ENCODE measurements around the gene EPYC.

Gene EPYC

DNA sequence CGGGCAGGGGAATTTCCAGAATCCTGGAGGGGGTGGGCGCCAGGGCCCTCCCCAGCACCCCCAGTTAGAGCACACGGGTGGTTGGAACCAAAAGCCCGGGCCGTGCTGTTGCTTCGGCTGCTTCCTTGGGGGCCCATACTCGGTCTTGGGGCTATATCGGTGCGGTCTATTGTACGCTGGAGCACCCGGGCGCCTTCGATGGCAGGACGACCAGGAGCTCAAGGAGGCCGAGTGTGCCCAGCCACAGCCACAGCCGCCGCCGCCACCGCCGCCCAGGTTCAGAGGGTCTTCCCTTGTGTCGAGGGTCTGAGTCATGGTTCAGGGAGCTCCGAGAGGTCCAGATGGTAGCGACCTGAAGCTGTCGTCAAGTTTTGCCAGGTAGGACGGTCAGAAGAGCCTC, 50.3 kb downstream of the EPYC start:
- no peaks in the 10 kb centered on the region for H3K27me3 ChIP-seq (ENCODE audit: insufficient read depth, low read length)
- no peaks in the 10 kb centered on the region for H3K9me3 ChIP-seq (ENCODE audit: insufficient read depth, low read depth, low read length)
- H3K36me3 ChIP-seq (ENCODE audit: insufficient read depth, low read depth, low read length): no peaks in the 10 kb centered on the region
- H3K27ac ChIP-seq (ENCODE audit: low read length): no peak overlapping the region
- no peak overlapping the region for H3K4me3 ChIP-seq (ENCODE audit: low read length)
- no peak overlapping the region for H3K9ac ChIP-seq (ENCODE audit: low read depth, low read length)
- H3K4me1 ChIP-seq (ENCODE audit: insufficient read depth, low read length): no peaks in the 10 kb centered on the region

DNA sequence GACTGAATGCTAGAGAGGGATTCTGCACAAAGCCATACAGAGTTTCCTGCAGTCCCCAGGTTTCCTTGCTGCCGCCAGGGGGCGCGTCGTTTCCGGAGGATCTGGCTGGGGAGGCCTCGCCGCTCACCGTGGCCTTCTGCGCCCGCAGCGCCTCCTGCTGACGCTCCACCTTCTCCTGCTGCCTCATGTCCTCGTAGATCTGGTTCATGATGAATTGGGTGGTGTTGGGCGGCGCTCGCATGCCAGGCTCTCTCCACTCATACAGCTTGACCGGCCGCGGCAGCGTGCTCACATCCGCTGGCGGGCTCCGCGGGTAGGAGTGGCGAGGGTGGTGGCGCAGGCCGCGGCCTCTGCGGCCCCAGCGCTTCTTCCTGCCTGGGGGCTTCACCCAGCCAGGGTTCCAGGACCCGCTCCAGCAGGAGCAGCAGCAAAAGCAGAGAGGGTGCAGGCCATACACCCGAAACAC, 50.8 kb downstream of the EPYC start:
- Histone ChIP-seq H3K9ac (ENCODE audit: low read depth, low read length) (no peak overlapping the region), H3K36me3 (ENCODE audit: insufficient read depth, low read depth, low read length) (no peaks in the 10 kb centered on the region), H3K4me3 (ENCODE audit: low read length) (no peak overlapping the region), H3K4me1 (ENCODE audit: insufficient read depth, low read length) (no peaks in the 10 kb centered on the region), H3K9me3 (ENCODE audit: insufficient read depth, low read depth, low read length) (no peaks in the 10 kb centered on the region), H3K27me3 (ENCODE audit: insufficient read depth, low read length) (no peaks in the 10 kb centered on the region), H3K27ac (ENCODE audit: low read length) (no peak overlapping the region)

DNA sequence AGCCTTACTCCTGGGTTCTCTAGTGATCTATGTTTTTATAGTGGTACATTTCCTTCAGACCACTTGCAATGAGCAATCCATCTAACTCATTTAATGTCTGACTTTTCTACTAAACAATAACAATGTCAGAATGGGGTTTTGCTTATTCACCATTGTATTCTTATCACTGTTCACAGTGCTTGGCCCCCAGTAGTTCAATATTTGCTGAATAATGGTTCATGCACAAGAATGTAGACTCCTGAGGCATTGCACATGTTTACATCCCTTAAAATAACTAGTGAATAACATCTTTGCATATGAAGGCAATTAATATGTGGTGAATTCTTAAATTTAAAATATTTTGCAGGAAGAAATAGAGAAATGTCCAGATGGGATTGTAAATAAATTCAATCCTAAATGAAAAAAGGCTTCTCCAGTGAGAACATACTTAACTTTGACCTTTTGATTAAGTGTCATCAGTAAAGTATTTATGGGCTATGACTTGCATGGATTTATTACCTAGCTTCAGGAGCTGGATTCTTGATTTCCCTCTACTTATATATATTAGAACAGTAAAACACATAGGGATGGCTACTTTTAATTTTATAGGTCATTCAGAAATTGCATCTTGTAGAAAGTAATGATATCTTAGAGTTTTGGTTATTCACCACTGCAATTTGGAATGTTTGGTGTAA, 53.2 kb downstream of the EPYC start:
- Histone ChIP-seq H3K27me3 (ENCODE audit: insufficient read depth, low read length) (no peaks in the 10 kb centered on the region), H3K4me3 (ENCODE audit: low read length) (no peak overlapping the region), H3K4me1 (ENCODE audit: insufficient read depth, low read length) (no peaks in the 10 kb centered on the region), H3K9me3 (ENCODE audit: insufficient read depth, low read depth, low read length) (no peaks in the 10 kb centered on the region), H3K27ac (ENCODE audit: low read length) (no peak overlapping the region), H3K36me3 (ENCODE audit: insufficient read depth, low read depth, low read length) (no peaks in the 10 kb centered on the region), H3K9ac (ENCODE audit: low read depth, low read length) (no peak overlapping the region)

DNA sequence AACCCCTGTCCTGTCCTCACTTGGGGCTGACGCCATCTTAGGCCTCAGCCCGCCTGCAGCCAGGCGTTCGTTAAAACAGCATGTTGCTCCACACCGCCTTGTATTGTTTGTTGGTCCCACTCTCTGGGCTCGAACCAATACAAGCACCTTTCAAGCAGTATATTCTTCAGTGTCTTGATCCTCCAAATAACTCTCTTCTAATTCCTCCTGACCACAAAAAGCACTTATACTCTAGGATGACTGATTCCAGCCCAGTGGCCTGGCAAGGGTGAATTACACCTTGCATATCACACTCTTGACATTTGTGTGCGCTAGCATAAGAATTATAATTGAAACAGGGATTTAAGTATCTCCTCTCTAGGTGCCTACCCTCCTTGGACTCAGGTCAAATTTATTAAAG, 56.9 kb downstream of the EPYC start:
- H3K9me3 ChIP-seq (ENCODE audit: insufficient read depth, low read depth, low read length): no peaks in the 10 kb centered on the region
- no peak overlapping the region for H3K9ac ChIP-seq (ENCODE audit: low read depth, low read length)
- no peaks in the 10 kb centered on the region for H3K27me3 ChIP-seq (ENCODE audit: insufficient read depth, low read length)
- H3K4me1 ChIP-seq (ENCODE audit: insufficient read depth, low read length): no peaks in the 10 kb centered on the region
- no peak overlapping the region for H3K27ac ChIP-seq (ENCODE audit: low read length)
- no peaks in the 10 kb centered on the region for H3K36me3 ChIP-seq (ENCODE audit: insufficient read depth, low read depth, low read length)
- no peak overlapping the region for H3K4me3 ChIP-seq (ENCODE audit: low read length)

DNA sequence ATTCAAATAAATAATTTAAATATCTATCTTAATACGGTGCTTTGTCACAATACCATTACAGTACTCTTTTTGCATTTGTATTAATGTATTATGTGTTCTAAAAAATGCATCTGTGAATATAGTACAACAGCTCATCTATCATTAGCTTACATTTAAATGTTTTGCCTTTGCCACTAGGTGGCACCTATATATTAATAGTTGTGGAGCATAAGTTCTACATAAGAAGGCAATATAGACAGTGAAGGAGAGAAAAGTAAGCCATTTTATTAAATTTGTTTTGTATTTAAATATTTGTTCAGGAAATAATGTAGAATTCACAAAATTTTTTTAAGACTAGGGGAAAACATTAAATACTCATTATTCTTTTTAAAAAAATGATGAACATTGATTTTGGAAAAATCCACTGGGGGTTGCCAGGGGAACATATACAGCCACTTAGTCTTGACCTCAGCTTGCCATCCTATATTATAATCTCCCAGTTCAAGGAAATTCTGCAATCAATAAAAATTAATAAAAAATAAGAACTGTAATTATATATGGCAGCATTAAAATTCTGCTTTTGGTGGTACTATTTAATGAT, 59.6 kb downstream of the EPYC start:
- Histone ChIP-seq H3K4me3 (ENCODE audit: low read length) (no peak overlapping the region), H3K9ac (ENCODE audit: low read depth, low read length) (no peak overlapping the region), H3K36me3 (ENCODE audit: insufficient read depth, low read depth, low read length) (no peaks in the 10 kb centered on the region), H3K9me3 (ENCODE audit: insufficient read depth, low read depth, low read length) (no peaks in the 10 kb centered on the region), H3K27me3 (ENCODE audit: insufficient read depth, low read length) (no peaks in the 10 kb centered on the region), H3K4me1 (ENCODE audit: insufficient read depth, low read length) (no peaks in the 10 kb centered on the region), H3K27ac (ENCODE audit: low read length) (no peak overlapping the region)

DNA sequence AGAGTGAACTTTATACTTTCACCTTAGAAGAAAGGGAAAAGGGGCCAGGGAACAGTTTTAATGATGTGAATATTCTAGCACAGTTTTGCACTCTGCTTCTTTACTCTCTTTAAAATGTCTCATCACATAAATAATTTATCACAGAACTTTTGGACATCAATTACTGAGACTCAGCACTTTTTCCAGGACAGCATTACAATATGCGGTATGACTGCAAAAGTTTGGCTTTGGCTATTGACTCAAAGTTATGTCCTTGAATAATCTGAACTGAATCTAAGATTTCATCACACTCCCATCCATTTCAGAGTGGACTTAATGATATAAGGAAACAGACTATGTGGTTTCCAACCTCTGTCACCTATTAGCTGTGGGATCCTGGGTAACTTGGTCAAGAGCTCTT, 61.5 kb downstream of the EPYC start:
- no peak overlapping the region for H3K27ac ChIP-seq (ENCODE audit: low read length)
- H3K9ac ChIP-seq (ENCODE audit: low read depth, low read length): no peak overlapping the region
- no peak overlapping the region for H3K4me3 ChIP-seq (ENCODE audit: low read length)
- H3K9me3 ChIP-seq (ENCODE audit: insufficient read depth, low read depth, low read length): no peaks in the 10 kb centered on the region
- no peaks in the 10 kb centered on the region for H3K27me3 ChIP-seq (ENCODE audit: insufficient read depth, low read length)
- H3K4me1 ChIP-seq (ENCODE audit: insufficient read depth, low read length): no peaks in the 10 kb centered on the region
- H3K36me3 ChIP-seq (ENCODE audit: insufficient read depth, low read depth, low read length): no peaks in the 10 kb centered on the region

DNA sequence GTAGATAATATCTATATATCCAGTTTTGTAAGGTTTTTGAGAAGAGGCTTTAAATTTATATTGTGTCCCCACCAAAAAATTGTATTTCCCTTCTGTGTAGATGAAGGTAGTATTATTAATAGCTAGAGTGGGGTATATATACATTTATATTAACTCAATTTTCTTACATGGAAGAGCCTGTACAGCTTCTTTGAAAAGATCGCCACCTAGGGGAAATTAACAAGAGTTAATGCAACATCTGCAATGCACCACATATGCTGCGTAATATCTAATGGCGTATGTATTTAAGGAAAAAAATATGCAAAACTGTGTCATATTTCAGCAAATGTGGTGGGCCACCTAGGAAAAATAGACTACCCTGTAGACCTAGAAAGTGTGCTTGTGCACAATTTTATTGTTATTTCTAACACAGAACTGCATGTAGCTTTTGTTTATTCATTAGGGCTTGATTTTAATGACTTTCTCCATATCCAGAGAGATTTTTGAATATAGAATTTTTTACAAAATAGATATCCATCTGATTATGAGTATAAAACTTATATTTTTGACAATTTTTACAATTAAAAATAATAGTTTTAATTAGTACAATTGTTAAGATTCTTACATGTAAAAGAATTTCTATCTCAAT, 63.8 kb downstream of the EPYC start:
- Histone ChIP-seq H3K36me3 (ENCODE audit: insufficient read depth, low read depth, low read length) (no peaks in the 10 kb centered on the region), H3K9ac (ENCODE audit: low read depth, low read length) (no peak overlapping the region), H3K9me3 (ENCODE audit: insufficient read depth, low read depth, low read length) (no peaks in the 10 kb centered on the region), H3K4me1 (ENCODE audit: insufficient read depth, low read length) (no peaks in the 10 kb centered on the region), H3K27me3 (ENCODE audit: insufficient read depth, low read length) (no peaks in the 10 kb centered on the region), H3K27ac (ENCODE audit: low read length) (no peak overlapping the region), H3K4me3 (ENCODE audit: low read length) (no peak overlapping the region)

DNA sequence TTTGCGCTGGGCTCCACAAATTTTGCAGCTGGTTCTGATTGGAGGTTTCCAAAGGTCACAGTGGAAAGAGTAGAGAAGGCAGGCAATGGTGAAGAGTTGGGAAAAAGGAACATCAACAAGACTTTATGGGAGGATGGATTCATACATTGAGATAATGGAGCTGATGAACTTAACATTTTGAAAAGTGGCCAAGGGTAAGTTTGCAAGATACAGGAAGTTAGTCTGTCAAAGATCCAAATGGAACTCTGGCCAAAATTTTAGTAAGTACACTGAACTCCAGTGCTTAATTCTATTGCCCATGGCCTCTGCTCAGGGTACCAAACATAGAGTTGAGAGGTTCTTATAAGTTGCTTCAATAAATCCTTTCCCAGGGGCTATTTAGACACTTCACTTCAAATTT, 65.4 kb downstream of the EPYC start:
- Histone ChIP-seq H3K27ac (ENCODE audit: low read length) (no peak overlapping the region), H3K9me3 (ENCODE audit: insufficient read depth, low read depth, low read length) (no peaks in the 10 kb centered on the region)

DNA sequence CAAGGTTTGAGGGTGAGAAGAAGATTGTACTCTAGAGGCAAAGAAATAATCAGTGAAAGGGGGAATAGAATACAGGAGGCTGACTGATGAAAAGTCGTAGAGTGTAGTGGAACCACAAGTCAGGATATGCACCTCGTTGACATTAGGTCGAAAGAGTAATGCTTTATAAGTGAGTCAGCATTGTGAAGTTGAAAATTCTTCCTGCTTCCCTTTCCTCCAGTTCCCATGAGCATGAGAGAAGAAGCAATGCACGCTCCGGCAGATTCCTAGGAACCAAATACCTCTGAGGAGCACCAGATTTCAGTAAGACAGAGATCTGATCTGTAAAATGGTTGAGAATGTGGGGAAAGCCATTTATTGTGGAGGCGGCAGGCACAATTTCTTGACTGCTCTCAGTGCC, 66.3 kb downstream of the EPYC start:
- Histone ChIP-seq H3K4me3 (ENCODE audit: low read length) (no peak overlapping the region), H3K9me3 (ENCODE audit: insufficient read depth, low read depth, low read length) (no peaks in the 10 kb centered on the region), H3K36me3 (ENCODE audit: insufficient read depth, low read depth, low read length) (no peaks in the 10 kb centered on the region), H3K4me1 (ENCODE audit: insufficient read depth, low read length) (no peaks in the 10 kb centered on the region), H3K27me3 (ENCODE audit: insufficient read depth, low read length) (no peaks in the 10 kb centered on the region), H3K9ac (ENCODE audit: low read depth, low read length) (no peak overlapping the region), H3K27ac (ENCODE audit: low read length) (no peak overlapping the region)

More for the DNA sequence above, 65.4 kb downstream of the EPYC start:
- Histone ChIP-seq H3K27me3 (ENCODE audit: insufficient read depth, low read length) (no peaks in the 10 kb centered on the region), H3K9ac (ENCODE audit: low read depth, low read length) (no peak overlapping the region), H3K4me1 (ENCODE audit: insufficient read depth, low read length) (no peaks in the 10 kb centered on the region), H3K36me3 (ENCODE audit: insufficient read depth, low read depth, low read length) (no peaks in the 10 kb centered on the region), H3K4me3 (ENCODE audit: low read length) (no peak overlapping the region)

DNA sequence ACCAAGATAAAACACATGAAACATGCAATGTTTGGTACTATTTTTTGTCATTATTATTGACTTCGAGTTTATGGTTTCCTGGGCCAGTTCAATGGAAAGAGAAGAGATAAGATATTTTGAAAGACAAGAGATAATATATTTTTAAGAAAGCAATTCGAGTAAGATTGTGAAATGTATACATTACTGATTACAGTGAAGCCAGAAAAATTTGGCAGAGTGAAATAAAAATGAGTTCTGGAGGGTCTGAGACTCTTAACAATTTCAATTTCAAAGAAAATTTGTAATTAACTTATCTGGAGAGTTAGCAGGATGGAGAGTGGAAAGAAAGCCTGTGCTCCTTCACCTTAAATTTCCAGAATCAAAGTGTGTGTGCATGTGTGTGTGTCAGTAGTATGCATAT, 67.1 kb downstream of the EPYC start:
- no peaks in the 10 kb centered on the region for H3K36me3 ChIP-seq (ENCODE audit: insufficient read depth, low read depth, low read length)
- no peaks in the 10 kb centered on the region for H3K9me3 ChIP-seq (ENCODE audit: insufficient read depth, low read depth, low read length)
- H3K4me3 ChIP-seq (ENCODE audit: low read length): no peak overlapping the region
- H3K27ac ChIP-seq (ENCODE audit: low read length): no peak overlapping the region
- no peak overlapping the region for H3K9ac ChIP-seq (ENCODE audit: low read depth, low read length)
- H3K4me1 ChIP-seq (ENCODE audit: insufficient read depth, low read length): no peaks in the 10 kb centered on the region
- no peaks in the 10 kb centered on the region for H3K27me3 ChIP-seq (ENCODE audit: insufficient read depth, low read length)

DNA sequence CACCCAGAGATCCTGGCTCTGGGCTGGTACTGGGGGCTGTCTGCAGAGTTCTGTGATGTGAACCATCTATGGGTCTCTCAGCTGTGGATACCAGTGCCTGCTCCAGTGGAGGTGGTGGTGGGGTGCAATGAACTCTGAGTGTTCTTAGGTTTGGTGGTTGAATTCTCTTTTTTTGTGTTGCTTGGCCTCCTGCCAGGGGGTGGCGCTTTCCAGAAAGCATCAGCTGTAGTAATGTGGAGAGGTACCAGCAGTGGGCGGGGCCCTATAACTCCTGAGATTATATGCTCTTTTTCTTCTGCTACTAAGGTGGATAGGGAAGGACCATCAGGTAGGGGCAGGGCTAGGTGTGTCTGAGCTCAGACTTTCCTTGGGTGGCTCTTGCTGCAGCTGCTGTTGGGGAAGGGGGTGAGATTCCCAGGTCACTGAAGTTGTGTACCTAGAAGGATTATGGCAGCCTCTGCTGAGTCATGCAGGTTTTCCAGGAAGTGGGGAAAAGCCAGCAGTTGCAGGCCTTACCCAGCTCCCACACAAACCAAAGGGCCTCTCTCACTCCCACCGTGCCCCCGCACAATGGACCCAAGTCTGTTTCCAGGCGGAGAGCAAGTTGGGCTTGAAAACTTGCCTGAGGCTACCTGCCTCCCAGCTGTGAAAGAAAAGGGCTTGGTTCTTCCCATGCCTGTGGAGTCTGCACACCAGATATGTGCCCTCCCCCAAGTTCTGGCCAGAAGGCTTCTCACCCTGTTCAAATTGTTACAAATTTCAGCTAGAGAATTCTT, 68.4 kb downstream of the EPYC start:
- no peaks in the 10 kb centered on the region for H3K27me3 ChIP-seq (ENCODE audit: insufficient read depth, low read length)
- no peak overlapping the region for H3K9ac ChIP-seq (ENCODE audit: low read depth, low read length)
- no peaks in the 10 kb centered on the region for H3K9me3 ChIP-seq (ENCODE audit: insufficient read depth, low read depth, low read length)
- no peaks in the 10 kb centered on the region for H3K36me3 ChIP-seq (ENCODE audit: insufficient read depth, low read depth, low read length)
- no peak overlapping the region for H3K27ac ChIP-seq (ENCODE audit: low read length)
- H3K4me1 ChIP-seq (ENCODE audit: insufficient read depth, low read length): no peaks in the 10 kb centered on the region
- no peak overlapping the region for H3K4me3 ChIP-seq (ENCODE audit: low read length)
